BE2C (cell line): ENCODE data around the gene ADTRP.

Experiments
- DNase-seq: peaks from one replicate; pipeline ENCODE4 v3.0.0-alpha.2; 2020
- H3K27me3 ChIP-seq: fragments of 250-450 bp; sonication (Bioruptor Pico); 2 replicates; pipeline ENCODE4 v1.5.1; 2020; ENCODE audit warnings: mild to moderate bottlenecking
- H3K36me3 ChIP-seq: fragments of 250-450 bp; sonication (Bioruptor Pico); 2 replicates; pipeline ENCODE4 v1.5.1; 2020; ENCODE audit warnings: mild to moderate bottlenecking
- H3K4me1 ChIP-seq: fragments of 250-450 bp; sonication (Bioruptor Pico); 2 replicates; pipeline ENCODE4 v1.5.1; 2020
- H3K4me3 ChIP-seq: 2 replicates; pipeline ENCODE4 v1.5.1; 2011; ENCODE audit warnings: low read depth, low read length
- H3K9me3 ChIP-seq: fragments of 250-450 bp; sonication (Bioruptor Pico); 2 replicates; pipeline ENCODE4 v1.5.1; 2020
- CTCF ChIP-seq: IDR thresholded peaks from 2 replicates; pipeline ENCODE4 v1.5.1; 2012; ENCODE audit warnings: mild to moderate bottlenecking, low read depth, low read length

The ADTRP gene

DNA sequence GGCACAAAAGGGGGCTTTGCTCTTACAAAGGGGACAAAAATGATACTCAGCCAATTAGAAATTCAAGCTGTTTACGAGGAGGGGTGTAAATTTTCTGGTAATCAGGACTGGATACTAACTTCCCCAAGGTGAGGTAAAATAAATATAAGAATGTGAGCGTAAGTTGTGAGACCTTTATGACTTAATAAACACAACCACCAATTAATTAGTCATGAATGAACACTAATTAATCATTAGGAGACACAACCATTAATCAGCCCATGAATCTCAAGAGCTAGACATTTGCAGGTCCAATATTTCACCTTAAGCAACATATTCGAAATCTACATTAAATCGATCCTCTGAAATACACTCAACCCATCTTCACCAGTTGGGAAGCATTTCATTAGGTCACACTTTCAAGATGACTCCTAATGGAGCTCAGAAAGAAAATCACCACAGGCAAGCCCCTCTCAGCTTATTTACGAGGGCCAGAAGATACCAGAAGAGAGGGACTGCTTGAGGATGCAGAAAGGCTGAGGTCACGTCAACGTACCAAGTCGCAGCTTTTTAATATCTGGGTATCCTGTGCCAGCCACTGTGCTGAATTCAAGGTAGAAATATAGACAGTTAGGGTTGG, 2.7 kb downstream of the ADTRP start:
- Histone ChIP-seq H3K4me1 (no peaks in the 10 kb centered on the region), H3K36me3 (no peaks in the 10 kb centered on the region), H3K27me3 (no peaks in the 10 kb centered on the region), H3K9me3 (no peaks in the 10 kb centered on the region), H3K4me3 (no peak overlapping the region)
- no peak for TF ChIP-seq CTCF
- no peak for DNase-seq

DNA sequence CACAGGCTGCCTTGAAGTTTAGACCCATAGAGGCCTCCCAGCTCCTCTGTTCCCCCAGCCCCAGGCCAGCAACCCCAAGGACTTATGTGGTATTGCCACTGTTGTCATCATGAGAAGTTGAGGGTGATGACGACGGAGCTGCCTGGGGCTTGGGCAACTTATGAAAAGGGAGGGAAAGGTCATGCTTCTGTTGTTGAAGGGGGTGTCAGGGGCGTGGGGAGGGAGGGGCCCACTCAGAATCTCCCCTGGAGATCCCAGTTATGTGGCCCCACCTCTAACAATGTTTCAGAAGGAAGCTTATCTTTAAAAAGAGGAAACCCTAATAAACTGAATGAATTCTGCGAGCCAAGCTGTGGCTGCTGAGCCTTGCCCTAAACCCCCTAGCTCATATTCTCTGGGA, 4.2 kb downstream of the ADTRP start:
- Histone ChIP-seq H3K27me3 (no peaks in the 10 kb centered on the region), H3K9me3 (no peaks in the 10 kb centered on the region), H3K36me3 (no peaks in the 10 kb centered on the region), H3K4me3 (no peak overlapping the region), H3K4me1 (no peaks in the 10 kb centered on the region)
- no peak for TF ChIP-seq CTCF
- DNase-seq = no peak

GRCh38 chr6:11773581-11773980, 5.0 kb downstream of the ADTRP start:
- Histone ChIP-seq H3K4me3 (no peak overlapping the region), H3K4me1 (no peaks in the 10 kb centered on the region), H3K9me3 (no peaks in the 10 kb centered on the region), H3K27me3 (no peaks in the 10 kb centered on the region), H3K36me3 (no peaks in the 10 kb centered on the region)
- no peak for DNase-seq
- TF ChIP-seq CTCF = no peak

DNA sequence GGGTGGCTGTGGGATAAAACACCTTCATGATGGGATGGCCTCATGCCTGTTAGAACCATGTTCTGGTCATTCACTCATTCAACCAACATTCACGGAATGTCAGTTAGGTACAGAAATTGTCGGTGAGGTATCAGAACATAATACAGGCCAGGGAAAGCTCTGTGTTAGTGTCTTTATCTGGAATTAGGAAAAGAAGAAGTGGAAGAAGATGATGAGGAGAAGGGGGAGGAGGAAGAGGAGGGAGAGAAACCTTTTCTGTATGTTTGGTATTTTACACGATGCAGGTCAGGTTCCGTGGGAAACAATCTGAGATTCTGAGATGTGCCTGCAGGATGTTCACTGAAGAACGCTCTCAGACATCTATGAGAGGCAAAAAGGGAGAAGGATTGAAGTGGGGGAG, 5.6 kb downstream of the ADTRP start:
- Histone ChIP-seq H3K9me3 (no peaks in the 10 kb centered on the region), H3K36me3 (no peaks in the 10 kb centered on the region), H3K4me3 (no peak overlapping the region), H3K4me1 (no peaks in the 10 kb centered on the region), H3K27me3 (no peaks in the 10 kb centered on the region)
- TF ChIP-seq CTCF = no peak
- no peak for DNase-seq

- no peak overlapping the region for H3K4me3 ChIP-seq
- no peaks in the 10 kb centered on the region for H3K9me3 ChIP-seq
- no peak for DNase-seq
- no peaks in the 10 kb centered on the region for H3K36me3 ChIP-seq
- H3K4me1 ChIP-seq = no peaks in the 10 kb centered on the region
- no peaks in the 10 kb centered on the region for H3K27me3 ChIP-seq
- TF ChIP-seq CTCF = no peak
Measured at GRCh38 chr6:11772109-11772825, 6.3 kb downstream of the ADTRP start.

GRCh38 chr6:11771473-11772048, 7.0 kb downstream of the ADTRP start:
- TF ChIP-seq CTCF = no peak

More at GRCh38 chr6:11771473-11772048, 7.0 kb downstream of the ADTRP start:
- DNase-seq = no peak
- Histone ChIP-seq H3K4me1 (no peaks in the 10 kb centered on the region), H3K9me3 (no peaks in the 10 kb centered on the region), H3K36me3 (no peaks in the 10 kb centered on the region), H3K27me3 (no peaks in the 10 kb centered on the region), H3K4me3 (no peak overlapping the region)
